GM18868 (cell line): ENCODE results near the gene LHFPL3.

ENCODE experiments used
- ATAC-seq: cut with Tn5 transposase; IDR thresholded peaks from one replicate; pipeline ENCODE4 v1.9.1; 2021; ENCODE audit warnings: mild to moderate bottlenecking, moderate library complexity; ENCODE audit not compliant: unreplicated experiment

The LHFPL3 gene

DNA sequence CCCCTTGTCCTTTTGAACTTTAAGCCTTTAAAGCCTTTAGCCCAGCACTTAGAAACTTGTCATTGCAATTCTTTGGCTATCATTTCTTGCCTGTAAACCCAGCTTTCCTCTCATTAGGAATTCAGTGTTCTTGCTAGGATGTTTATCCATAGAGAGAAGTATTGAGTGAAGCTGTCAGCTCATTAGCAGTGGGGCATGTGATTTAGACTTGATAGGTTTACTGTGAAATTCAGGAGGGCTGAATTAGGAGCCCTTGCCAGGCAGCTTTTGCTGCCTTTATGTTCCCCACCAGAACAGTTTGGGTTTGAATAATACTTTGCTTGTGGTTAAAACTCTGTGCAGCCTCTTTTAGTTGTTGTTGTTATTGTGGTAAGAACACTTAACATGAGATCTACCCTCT is 39.5 kb downstream of the LHFPL3 start:
- ATAC-seq = no peak

GRCh38 chr7:104371216-104371979 is 43.0 kb downstream of the LHFPL3 start:
- ATAC-seq = no peak

- no peak for ATAC-seq
Measured at GRCh38 chr7:104371980-104372357, 43.6 kb downstream of the LHFPL3 start.

- ATAC-seq = no peak
Measured at GRCh38 chr7:104382616-104383015, 54.2 kb downstream of the LHFPL3 start.

GRCh38 chr7:104386943-104387342 is 58.5 kb downstream of the LHFPL3 start:
- no peak for ATAC-seq

GRCh38 chr7:104388222-104388621 is 59.8 kb downstream of the LHFPL3 start:
- ATAC-seq = no peak

DNA sequence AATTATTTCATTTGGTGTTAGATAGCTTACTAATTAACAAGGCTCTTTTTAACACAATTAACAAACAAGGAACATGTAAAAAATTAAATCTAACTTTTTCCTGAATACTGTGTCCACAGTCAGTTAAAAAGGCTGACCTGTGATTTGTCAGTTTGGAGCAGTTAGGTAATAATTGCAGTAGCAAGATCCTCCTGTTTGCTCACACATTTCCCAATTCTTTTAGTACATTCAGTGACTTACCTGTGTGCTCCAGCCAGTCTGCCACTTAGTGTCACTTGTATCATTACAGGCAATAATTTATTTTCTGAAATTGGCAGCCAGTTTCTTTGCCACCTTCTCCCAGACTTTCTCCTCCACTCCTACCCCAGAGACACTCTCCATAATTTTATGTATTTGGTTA is 66.8 kb downstream of the LHFPL3 start:
- ATAC-seq = no peak

DNA sequence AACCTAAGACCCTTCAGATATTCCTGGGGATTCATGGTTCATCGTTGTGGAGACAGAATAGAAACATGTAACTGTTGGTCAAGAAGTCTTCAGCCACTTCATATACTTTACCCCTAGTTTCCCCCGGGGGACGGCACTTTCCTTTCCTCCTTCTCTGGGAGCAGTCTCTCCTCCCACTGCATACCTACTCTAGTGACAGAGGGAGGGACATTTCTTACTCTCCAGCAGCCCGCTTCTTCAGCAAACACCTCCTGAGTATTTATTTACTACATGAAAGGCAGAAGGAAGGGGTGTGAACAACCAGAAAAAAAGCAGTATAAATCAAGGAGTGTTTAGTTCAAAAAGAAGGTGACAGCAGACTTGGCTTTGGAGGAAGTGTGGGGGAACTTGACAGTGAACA is 69.0 kb downstream of the LHFPL3 start:
- no peak for ATAC-seq

GRCh38 chr7:104408371-104408770 is 80.0 kb downstream of the LHFPL3 start:
- ATAC-seq = no peak

GRCh38 chr7:104410742-104411141 is 82.3 kb downstream of the LHFPL3 start:
- no peak for ATAC-seq

- ATAC-seq = no peak
Measured at GRCh38 chr7:104412911-104413310, 84.5 kb downstream of the LHFPL3 start.

- ATAC-seq = no peak
Measured at GRCh38 chr7:104414216-104414615, 85.8 kb downstream of the LHFPL3 start.

DNA sequence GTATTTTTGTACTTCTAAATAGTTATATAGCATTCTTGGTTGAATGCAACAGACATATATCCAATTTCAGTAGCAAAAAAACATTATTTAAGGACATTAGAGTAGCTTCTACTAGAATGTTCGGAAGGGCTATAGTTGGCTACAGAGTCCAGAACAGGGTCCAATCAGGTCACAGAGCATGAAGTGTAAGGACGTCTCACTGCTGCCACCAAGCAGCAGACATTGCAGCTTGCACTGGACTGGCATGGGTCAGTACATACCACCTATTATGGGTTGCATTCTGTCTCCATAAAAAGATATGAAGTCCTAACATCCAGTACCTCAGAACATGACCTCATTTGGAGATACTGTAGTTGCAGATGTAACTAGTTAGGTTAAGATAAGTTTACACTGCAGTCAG is 87.3 kb downstream of the LHFPL3 start:
- ATAC-seq = no peak

GRCh38 chr7:104416866-104417393 is 88.5 kb downstream of the LHFPL3 start:
- no peak for ATAC-seq

DNA sequence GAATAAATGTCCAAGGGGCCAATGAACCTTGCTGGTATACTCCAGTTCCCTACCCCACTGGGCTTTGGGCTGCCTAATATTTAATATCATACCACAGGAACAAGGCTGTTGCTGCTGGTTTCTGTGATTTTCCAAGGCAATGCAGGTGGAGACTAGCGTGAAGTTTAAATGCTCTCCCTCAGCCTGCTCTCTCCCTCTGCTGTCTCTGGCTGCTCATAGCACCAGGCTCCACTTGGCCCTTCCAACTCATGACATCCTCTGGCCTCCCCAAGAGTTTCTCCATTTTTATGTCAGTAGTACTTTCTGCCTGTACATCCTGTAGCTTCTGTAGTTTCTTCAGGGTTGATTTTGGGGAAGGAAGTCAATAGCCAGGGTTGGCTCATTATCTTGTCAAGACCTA is 103.5 kb downstream of the LHFPL3 start:
- no peak for ATAC-seq

GRCh38 chr7:104434129-104434528 is 105.7 kb downstream of the LHFPL3 start:
- ATAC-seq = no peak

- no peak for ATAC-seq
Measured at GRCh38 chr7:104442481-104442880, 114.1 kb downstream of the LHFPL3 start.

GRCh38 chr7:104444017-104444416 is 115.6 kb downstream of the LHFPL3 start:
- ATAC-seq = no peak

DNA sequence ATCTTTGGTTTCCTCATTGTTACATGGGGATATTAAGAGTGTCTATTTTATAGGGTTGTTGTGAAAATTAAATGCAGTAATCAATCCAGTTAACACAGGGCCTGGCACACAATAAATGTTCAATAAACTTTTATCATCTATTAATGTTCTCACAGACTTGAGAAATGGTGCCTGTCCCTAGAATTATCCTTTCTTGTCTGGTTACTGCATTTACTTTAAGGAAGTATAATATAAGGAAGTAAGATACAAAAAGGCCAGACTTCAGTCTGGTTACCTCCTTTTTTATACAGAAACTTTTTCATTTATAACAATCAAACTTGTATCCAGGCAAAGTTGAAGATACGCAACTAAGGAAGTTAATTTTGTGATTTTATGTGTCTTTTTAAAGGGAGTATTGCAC is 117.0 kb downstream of the LHFPL3 start:
- ATAC-seq = no peak

DNA sequence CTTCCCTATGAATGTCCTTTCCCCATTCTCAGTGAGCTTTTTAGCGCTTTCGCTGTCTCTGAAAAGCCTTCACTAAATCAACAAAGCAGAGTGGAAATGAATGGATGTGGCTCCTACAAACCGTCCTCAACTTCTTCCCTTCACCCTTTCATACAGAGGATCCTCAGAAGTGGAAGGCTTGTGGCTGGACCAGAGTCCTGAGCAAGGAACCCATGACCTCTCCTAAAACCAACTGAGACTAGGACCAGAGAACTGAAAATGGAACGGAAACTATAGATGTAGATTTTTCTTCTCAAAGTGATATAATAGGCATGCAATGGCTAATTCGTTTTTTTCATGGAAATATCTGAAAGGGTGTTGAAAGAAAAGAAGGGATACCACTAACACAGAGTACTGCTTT is 122.5 kb downstream of the LHFPL3 start:
- no peak for ATAC-seq

DNA sequence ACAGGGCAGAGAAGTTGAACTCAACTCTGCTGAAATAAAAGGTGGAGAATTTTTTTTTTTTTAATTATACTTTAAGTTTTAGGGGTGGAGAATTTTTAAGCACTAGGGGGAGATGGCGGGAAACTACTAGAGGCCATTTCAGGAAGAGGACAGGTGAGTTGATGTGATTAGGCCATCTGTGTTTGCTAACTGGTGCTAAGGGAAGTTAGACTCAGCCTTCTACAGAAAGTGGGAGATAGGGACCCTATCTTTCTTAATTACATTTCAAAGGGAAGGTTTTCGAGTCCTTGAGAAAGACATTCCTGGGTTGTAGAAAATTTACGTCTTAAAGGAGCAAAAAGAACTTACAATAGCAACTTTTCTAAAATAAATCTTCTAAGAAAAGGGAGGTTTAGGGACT is 124.8 kb downstream of the LHFPL3 start:
- ATAC-seq = no peak

- no peak for ATAC-seq
Measured at GRCh38 chr7:104458875-104459274, 130.5 kb downstream of the LHFPL3 start.
